Measurements from ENCODE around the gene CACNB4. TPM values are rescaled to one million over a fixed set of nuclear protein-coding genes. Genes with fewer than 3 reads are reported as not detected.

Gene CACNB4
- total and polyA plus RNA-seq, 9 of the 15 experiments (the other 6 are each of a cell fraction or from before 2014, with no cell fraction given): 0.01 to 0.20 (median 0.04) TPM; not detected in 1

- TF ChIP-seq HDAC1 (IDR thresholded peaks at IDR 0.05) (peak in 1 of 2 experiments; percentile 44; a peak in 1 of 4 replicates), HCFC1 (IDR thresholded peaks at IDR 0.05; ENCODE audit: low read depth, low read length) (no peak)
These were observed 272.1 kb downstream of the CACNB4 start (continued) for GRCh38 chr2:151826737-151827157.

GRCh38 chr2:151824886-151825285 lies 274.0 kb downstream of the CACNB4 start:
- intact Hi-C loops (cut with micrococcal nuclease): no loop called here

More at GRCh38 chr2:151824886-151825285, 274.0 kb downstream of the CACNB4 start:
- ChIA-PET CTCF (ENCODE audit: low intra/inter-chr PET ratio) (no interaction called here), POLR2A (interaction anchor here (0.7 to 4.1 kb wide), 2 partner anchors 8 to 67 kb away, joined by 4 to 34 read pairs; no protein-coding TSS in a partner anchor)
- H3K4me3 ChIP-seq: no peak overlapping the region
- H3K27ac ChIP-seq (ENCODE audit: extremely low read depth, low read depth, low read length): no peak overlapping the region
- ATAC-seq (no peak), FAIRE-seq (no peak), DNase-seq (ENCODE audit: extremely low read depth in 1 of 4, low spot score in 3 of 4) (no peak)
- H3K9ac ChIP-seq (ENCODE audit: insufficient read depth in 1 of 2, low read depth in 2 of 2, low read length in 2 of 2): no peak overlapping the region
- no peak overlapping the region for H2AFZ ChIP-seq (ENCODE audit: low read depth, low read length)
- no peak overlapping the region for H3K4me2 ChIP-seq (ENCODE audit: insufficient read depth, low read length)
- 56% methylated on average over 2 of the region's 2 CpGs for WGBS (ENCODE audit: insufficient coverage, low coverage, missing lambda C conversion rate)
- H3K9me1 ChIP-seq (ENCODE audit: control insufficient read depth, insufficient read depth, low read length): peaks cover 5% of the 10 kb centered on the region
- TF ChIP-seq PHF21A (IDR thresholded peaks at IDR 0.05; ENCODE audit: borderline replicate concordance, low read depth) (no peak), VEZF1 (CRISPR knock-in tag; IDR thresholded peaks at IDR 0.05) (peak; percentile 40; the same call in 1 of the 2 replicates), ZNF589 (CRISPR knock-in tag; IDR thresholded peaks at IDR 0.05; ENCODE audit: low read depth) (no peak)
- H3K79me2 ChIP-seq (ENCODE audit: control insufficient read depth, insufficient read depth, low read length): peaks cover 81% of the 10 kb centered on the region
- peaks cover 11 to 36% of the 10 kb centered on the region in 2 experiments for H3K4me1 ChIP-seq (replicated peaks in 1 of 2; ENCODE audit: control insufficient read depth in 2 of 2, insufficient read depth in 2 of 2, low read length in 2 of 2)
- H3K9me3 ChIP-seq (replicated peaks; ENCODE audit: control insufficient read depth, insufficient read depth, low read depth, low read length): no peaks in the 10 kb centered on the region
- peaks cover 12% of the 10 kb centered on the region for H4K20me1 ChIP-seq (replicated peaks; ENCODE audit: control insufficient read depth, insufficient read depth, low read length)
- peaks cover 16% of the 10 kb centered on the region; the same call in 2 of the 3 replicates for H3K36me3 ChIP-seq (ENCODE audit: control insufficient read depth, insufficient read depth, low read length)
- BruUV-seq (replicated peaks): no TSS peak
- no peaks in the 10 kb centered on the region for H3K27me3 ChIP-seq (ENCODE audit: control insufficient read depth in 2 of 2, insufficient read depth in 2 of 2, low read length in 2 of 2)
- in situ Hi-C loops (cut with MboI): no loop called here

Data from K562 (cell line).